ENCODE results near the gene HOXD4. TPM values are rescaled to one million over a fixed set of nuclear protein-coding genes. Genes with fewer than 3 reads are reported as not detected.

Gene HOXD4
- 10 to 100 TPM in 3 of 4 donors, 1 to 10 TPM in 1; 3.8 to 17.1 (median 16.6) TPM for total RNA-seq

DNA sequence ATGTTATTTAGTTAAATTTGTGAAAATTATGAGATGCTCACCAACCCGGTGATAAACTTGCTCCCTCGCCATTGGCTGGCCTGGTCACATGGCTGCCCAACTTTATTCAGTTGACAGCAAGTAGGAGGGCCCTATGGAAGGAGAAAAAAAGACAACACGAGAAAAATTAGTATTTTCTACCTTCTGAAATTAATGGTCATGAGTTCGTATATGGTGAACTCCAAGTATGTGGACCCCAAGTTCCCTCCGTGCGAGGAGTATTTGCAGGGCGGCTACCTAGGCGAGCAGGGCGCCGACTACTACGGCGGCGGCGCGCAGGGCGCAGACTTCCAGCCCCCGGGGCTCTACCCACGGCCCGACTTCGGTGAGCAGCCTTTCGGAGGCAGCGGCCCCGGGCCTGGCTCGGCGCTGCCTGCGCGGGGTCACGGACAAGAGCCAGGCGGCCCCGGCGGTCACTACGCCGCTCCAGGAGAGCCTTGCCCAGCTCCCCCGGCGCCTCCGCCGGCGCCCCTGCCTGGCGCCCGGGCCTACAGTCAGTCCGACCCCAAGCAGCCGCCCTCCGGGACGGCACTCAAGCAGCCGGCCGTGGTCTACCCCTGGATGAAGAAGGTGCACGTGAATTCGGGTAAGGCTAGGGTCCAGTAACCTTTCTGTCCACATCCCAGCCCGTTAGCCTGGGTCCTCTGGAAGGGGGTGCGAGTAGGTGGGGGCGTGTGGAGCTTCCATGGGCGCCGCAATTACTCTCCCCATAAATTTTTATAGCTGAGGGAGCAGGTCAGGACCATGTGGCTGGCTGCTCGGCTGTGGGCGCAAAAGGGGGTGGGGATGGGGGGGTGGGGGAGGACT, at the start of gene HOXD4:
HOXD4 (plus strand) TSS at position 109 of the 846 bp plus-strand sequence; CDS start at position 193, 84 bp downstream.
- no peak within 1 kb of the TSS for H3K27ac ChIP-seq
- TF ChIP-seq CTCF (IDR thresholded peaks at IDR 0.05) (no peak), EP300 (IDR thresholded peaks at IDR 0.05) (no peak), POLR2A (IDR thresholded peaks at IDR 0.05) (no peak)
- no peak for DNase-seq (ENCODE audit: low spot score in 2 of 2)

GRCh38 chr2:176101842-176102241, 49.5 kb upstream of the HOXD4 start:
- H3K4me1 ChIP-seq = peaks cover 0 to 67% (median 14%) of the 10 kb centered on the region in 4 donors
- H3K4me3 ChIP-seq = no peak overlapping the region
- H3K9me3 ChIP-seq = no peaks in the 10 kb centered on the region
- H3K27ac ChIP-seq = no peak overlapping the region
- DNase-seq (ENCODE audit: low spot score in 2 of 2) = no peak
- TF ChIP-seq POLR2A (IDR thresholded peaks at IDR 0.05) (no peak), CTCF (IDR thresholded peaks at IDR 0.05) (no peak), EP300 (IDR thresholded peaks at IDR 0.05) (no peak)
- H3K36me3 ChIP-seq = no peaks in the 10 kb centered on the region
- 52 to 58% methylated on average over 4 to 5 of the region's 5 CpGs for WGBS, 2 donors
- peaks cover 7 to 100% of the 10 kb centered on the region in 2 donors for H3K27me3 ChIP-seq

More for the DNA sequence above, at the start of gene HOXD4:
- Histone ChIP-seq H3K4me1 (no peaks in the 10 kb centered on the region), H3K4me3 (no peak within 1 kb of the TSS), H3K36me3 (peaks cover 0 to 57% (median 0%) of the 10 kb centered on the region in 3 donors), H3K9me3 (no peaks in the 10 kb centered on the region), H3K27me3 (peaks cover 0 to 89% of the 10 kb centered on the region in 2 donors)
- 69 to 73% methylated on average over 34 to 53 of the region's 55 CpGs for WGBS, 2 donors

DNA sequence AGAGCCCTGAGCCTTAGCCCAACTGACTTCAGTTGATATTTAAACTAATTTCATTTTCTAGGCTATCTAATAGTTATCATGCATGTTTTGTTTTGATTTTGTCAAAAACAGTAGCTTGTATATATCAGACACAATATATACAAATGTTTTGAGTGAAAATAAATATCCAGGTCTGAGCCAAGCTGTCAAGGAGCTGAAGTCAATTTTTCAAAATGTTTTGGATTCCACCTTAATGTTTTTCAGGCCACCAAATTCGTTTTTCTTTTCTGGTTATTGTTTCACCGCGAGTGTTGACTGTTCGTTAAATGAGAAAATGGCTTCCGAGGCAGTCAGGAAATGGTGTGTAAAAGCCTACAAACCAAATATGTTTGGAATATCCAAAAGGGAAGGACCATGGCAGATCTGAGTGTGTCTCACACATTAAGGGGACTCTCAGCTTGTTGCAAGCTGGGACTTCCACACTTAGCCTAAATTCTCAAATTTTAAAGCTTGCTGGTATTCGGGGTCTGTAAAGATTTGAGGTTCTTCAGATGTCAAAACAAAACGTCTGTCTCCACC, 49.0 kb upstream of the HOXD4 start:
- Histone ChIP-seq H3K4me3 (no peak overlapping the region), H3K27ac (no peak overlapping the region), H3K4me1 (peaks cover 0 to 67% (median 14%) of the 10 kb centered on the region in 4 donors), H3K36me3 (no peaks in the 10 kb centered on the region), H3K9me3 (no peaks in the 10 kb centered on the region), H3K27me3 (peaks cover 5 to 100% of the 10 kb centered on the region in 2 donors)
- 38 to 43% methylated on average over 7 of the region's 7 CpGs for WGBS, 2 donors
- no peak for DNase-seq (ENCODE audit: low spot score in 2 of 2)
- TF ChIP-seq EP300 (IDR thresholded peaks at IDR 0.05) (no peak), CTCF (IDR thresholded peaks at IDR 0.05) (no peak), POLR2A (IDR thresholded peaks at IDR 0.05) (no peak)

GRCh38 chr2:176103194-176103593, 48.2 kb upstream of the HOXD4 start:
- Histone ChIP-seq H3K4me1 (peaks cover 0 to 65% (median 12%) of the 10 kb centered on the region in 4 donors), H3K4me3 (no peak overlapping the region), H3K27me3 (peaks cover 5 to 97% of the 10 kb centered on the region in 2 donors), H3K27ac (no peak overlapping the region), H3K36me3 (no peaks in the 10 kb centered on the region), H3K9me3 (no peaks in the 10 kb centered on the region)
- 41 to 50% methylated on average over 7 of the region's 7 CpGs for WGBS, 2 donors
- no peak for DNase-seq (ENCODE audit: low spot score in 2 of 2)
- no peak for TF ChIP-seq CTCF (IDR thresholded peaks at IDR 0.05)
- no peak for TF ChIP-seq EP300 (IDR thresholded peaks at IDR 0.05)
- TF ChIP-seq POLR2A (IDR thresholded peaks at IDR 0.05) = no peak
